Neuron (in vitro differentiated cells): ENCODE data around the gene TBXAS1.

ENCODE experiments used
- H2AFZ ChIP-seq: one replicate; pipeline ENCODE4 v1.6.1; 2013; ENCODE audit warnings: low read depth, mild to moderate bottlenecking, inconsistent platforms, low read length, moderate library complexity
- H3K27me3 ChIP-seq: one replicate; pipeline ENCODE4 v1.6.1; 2013; ENCODE audit warnings: low read length; ENCODE audit not compliant: insufficient read depth
- H3K36me3 ChIP-seq: one replicate; pipeline ENCODE4 v1.6.1; 2013; ENCODE audit warnings: low read length; ENCODE audit not compliant: insufficient read depth
- H3K4me1 ChIP-seq: one replicate; pipeline ENCODE4 v1.6.1; 2013; ENCODE audit warnings: low read length; ENCODE audit not compliant: insufficient read depth
- H3K4me3 ChIP-seq: 2 replicates; pipeline ENCODE4 v1.5.1; 2013; ENCODE audit warnings: mild to moderate bottlenecking, low read length, moderate library complexity
- H3K9me3 ChIP-seq: one replicate; pipeline ENCODE4 v1.6.1; 2013; ENCODE audit warnings: low read length

Gene TBXAS1

GRCh38 chr7:139870380-139870779 lies 41.3 kb downstream of the TBXAS1 start:
- Histone ChIP-seq H2AFZ (no peak overlapping the region), H3K4me1 (no peaks in the 10 kb centered on the region), H3K9me3 (no peaks in the 10 kb centered on the region), H3K4me3 (no peak overlapping the region), H3K27me3 (no peaks in the 10 kb centered on the region), H3K36me3 (no peaks in the 10 kb centered on the region)

GRCh38 chr7:139871331-139871730 lies 42.3 kb downstream of the TBXAS1 start:
- no peaks in the 10 kb centered on the region for H3K9me3 ChIP-seq
- H2AFZ ChIP-seq: no peak overlapping the region
- no peak overlapping the region for H3K4me3 ChIP-seq

GRCh38 chr7:139871820-139872219 lies 42.8 kb downstream of the TBXAS1 start:
- no peak overlapping the region for H2AFZ ChIP-seq
- H3K9me3 ChIP-seq: no peaks in the 10 kb centered on the region
- no peaks in the 10 kb centered on the region for H3K36me3 ChIP-seq
- no peak overlapping the region for H3K4me3 ChIP-seq
- no peaks in the 10 kb centered on the region for H3K27me3 ChIP-seq
- H3K4me1 ChIP-seq: no peaks in the 10 kb centered on the region

More at GRCh38 chr7:139871331-139871730, 42.3 kb downstream of the TBXAS1 start:
- Histone ChIP-seq H3K27me3 (no peaks in the 10 kb centered on the region), H3K36me3 (no peaks in the 10 kb centered on the region), H3K4me1 (no peaks in the 10 kb centered on the region)

- H3K27me3 ChIP-seq: no peaks in the 10 kb centered on the region
Observed at GRCh38 chr7:139873593-139874301, 44.7 kb downstream of the TBXAS1 start.

GRCh38 chr7:139874302-139874629 lies 45.2 kb downstream of the TBXAS1 start:
- no peaks in the 10 kb centered on the region for H3K4me1 ChIP-seq
- no peak overlapping the region for H3K4me3 ChIP-seq
- H3K9me3 ChIP-seq: no peaks in the 10 kb centered on the region
- H2AFZ ChIP-seq: no peak overlapping the region
- no peaks in the 10 kb centered on the region for H3K36me3 ChIP-seq
- H3K27me3 ChIP-seq: no peaks in the 10 kb centered on the region

More at GRCh38 chr7:139873593-139874301, 44.7 kb downstream of the TBXAS1 start:
- no peaks in the 10 kb centered on the region for H3K36me3 ChIP-seq
- H2AFZ ChIP-seq: no peak overlapping the region
- H3K9me3 ChIP-seq: no peaks in the 10 kb centered on the region
- no peaks in the 10 kb centered on the region for H3K4me1 ChIP-seq
- no peak overlapping the region for H3K4me3 ChIP-seq

GRCh38 chr7:139875821-139876241 lies 46.8 kb downstream of the TBXAS1 start:
- Histone ChIP-seq H3K9me3 (no peaks in the 10 kb centered on the region), H2AFZ (no peak overlapping the region), H3K4me1 (no peaks in the 10 kb centered on the region), H3K4me3 (no peak overlapping the region), H3K36me3 (no peaks in the 10 kb centered on the region), H3K27me3 (peaks cover 3% of the 10 kb centered on the region)

- Histone ChIP-seq H3K9me3 (no peaks in the 10 kb centered on the region), H3K4me3 (no peak overlapping the region), H3K4me1 (no peaks in the 10 kb centered on the region), H3K27me3 (peaks cover 3% of the 10 kb centered on the region), H3K36me3 (no peaks in the 10 kb centered on the region), H2AFZ (no peak overlapping the region)
Observed at GRCh38 chr7:139876622-139877283, 47.7 kb downstream of the TBXAS1 start.

GRCh38 chr7:139883814-139884213 lies 54.8 kb downstream of the TBXAS1 start:
- no peak overlapping the region for H3K4me3 ChIP-seq
- peaks cover 3% of the 10 kb centered on the region for H3K27me3 ChIP-seq
- H2AFZ ChIP-seq: no peak overlapping the region
- H3K9me3 ChIP-seq: no peaks in the 10 kb centered on the region
- H3K36me3 ChIP-seq: no peaks in the 10 kb centered on the region
- no peaks in the 10 kb centered on the region for H3K4me1 ChIP-seq

- H3K4me3 ChIP-seq: no peak overlapping the region
- H3K36me3 ChIP-seq: no peaks in the 10 kb centered on the region
- H3K27me3 ChIP-seq: peaks cover 3% of the 10 kb centered on the region
- H3K4me1 ChIP-seq: no peaks in the 10 kb centered on the region
- no peaks in the 10 kb centered on the region for H3K9me3 ChIP-seq
- H2AFZ ChIP-seq: no peak overlapping the region
Observed at GRCh38 chr7:139884441-139884840, 55.4 kb downstream of the TBXAS1 start.

- Histone ChIP-seq H3K9me3 (no peaks in the 10 kb centered on the region), H3K27me3 (no peaks in the 10 kb centered on the region), H3K4me1 (no peaks in the 10 kb centered on the region), H3K4me3 (no peak overlapping the region), H3K36me3 (no peaks in the 10 kb centered on the region), H2AFZ (no peak overlapping the region)
Observed at GRCh38 chr7:139885511-139885910, 56.4 kb downstream of the TBXAS1 start.

GRCh38 chr7:139886206-139886605 lies 57.1 kb downstream of the TBXAS1 start:
- Histone ChIP-seq H3K4me3 (no peak overlapping the region), H3K4me1 (no peaks in the 10 kb centered on the region), H3K36me3 (no peaks in the 10 kb centered on the region), H3K9me3 (no peaks in the 10 kb centered on the region), H2AFZ (no peak overlapping the region), H3K27me3 (no peaks in the 10 kb centered on the region)

GRCh38 chr7:139886899-139887298 lies 57.8 kb downstream of the TBXAS1 start:
- no peak overlapping the region for H3K4me3 ChIP-seq
- no peaks in the 10 kb centered on the region for H3K27me3 ChIP-seq
- H3K36me3 ChIP-seq: no peaks in the 10 kb centered on the region
- H3K4me1 ChIP-seq: no peaks in the 10 kb centered on the region
- H3K9me3 ChIP-seq: no peaks in the 10 kb centered on the region
- H2AFZ ChIP-seq: no peak overlapping the region

GRCh38 chr7:139887992-139888481 lies 59.0 kb downstream of the TBXAS1 start:
- no peaks in the 10 kb centered on the region for H3K36me3 ChIP-seq

More at GRCh38 chr7:139887992-139888481, 59.0 kb downstream of the TBXAS1 start:
- no peak overlapping the region for H2AFZ ChIP-seq
- H3K9me3 ChIP-seq: no peaks in the 10 kb centered on the region
- H3K4me1 ChIP-seq: no peaks in the 10 kb centered on the region
- no peak overlapping the region for H3K4me3 ChIP-seq
- no peaks in the 10 kb centered on the region for H3K27me3 ChIP-seq
